ENCODE results near the gene ANKS1A. TPM values are rescaled to one million over a fixed set of nuclear protein-coding genes. Genes with fewer than 3 reads are reported as not detected.
"Not testable (repeated sequence)": the region's sequence is repeated elsewhere in the genome, so short reads cannot be mapped to it uniquely, and the experiment has no call there.

ANKS1A gene
- total RNA-seq, 2 donors from 2014 or later: 34.9 to 36.4 TPM

GRCh38 chr6:34897716-34898115 is 8.7 kb downstream of the ANKS1A start:
- no peak for DNase-seq
- 90% methylated on average over 1 of the region's 1 CpG; no CpG with 5 or more reads in 1 of the 2 experiments for WGBS, 2 experiments (ENCODE audit: insufficient coverage in 1 of 2, insufficient read length in 1 of 2)
- Mint-ChIP-seq H3K27ac (no peak overlapping the region), H3K4me1 (peaks cover 6% of the 10 kb centered on the region), H3K4me3 (no peak overlapping the region), H3K36me3 (ENCODE audit: low read depth) (no peaks in the 10 kb centered on the region), H3K27me3 (ENCODE audit: insufficient read depth) (no peaks in the 10 kb centered on the region), H3K9me3 (no peaks in the 10 kb centered on the region)
- Histone ChIP-seq H3K27ac (ENCODE audit: low read depth, low read length) (no peak overlapping the region), H3K4me1 (ENCODE audit: control insufficient read depth, insufficient read depth, low read length) (no peaks in the 10 kb centered on the region), H3K4me3 (ENCODE audit: low read length) (no peak overlapping the region), H3K36me3 (ENCODE audit: control insufficient read depth, insufficient read depth, low read length) (no peaks in the 10 kb centered on the region), H3K9ac (ENCODE audit: extremely low read depth, low read length, poor library complexity, severe bottlenecking) (no peak overlapping the region), H3K27me3 (ENCODE audit: control insufficient read depth, insufficient read depth, low read length, poor library complexity, severe bottlenecking) (no peaks in the 10 kb centered on the region), H3K9me3 (ENCODE audit: control insufficient read depth, low read length) (no peaks in the 10 kb centered on the region)
- TF ChIP-seq, protein P1, sequence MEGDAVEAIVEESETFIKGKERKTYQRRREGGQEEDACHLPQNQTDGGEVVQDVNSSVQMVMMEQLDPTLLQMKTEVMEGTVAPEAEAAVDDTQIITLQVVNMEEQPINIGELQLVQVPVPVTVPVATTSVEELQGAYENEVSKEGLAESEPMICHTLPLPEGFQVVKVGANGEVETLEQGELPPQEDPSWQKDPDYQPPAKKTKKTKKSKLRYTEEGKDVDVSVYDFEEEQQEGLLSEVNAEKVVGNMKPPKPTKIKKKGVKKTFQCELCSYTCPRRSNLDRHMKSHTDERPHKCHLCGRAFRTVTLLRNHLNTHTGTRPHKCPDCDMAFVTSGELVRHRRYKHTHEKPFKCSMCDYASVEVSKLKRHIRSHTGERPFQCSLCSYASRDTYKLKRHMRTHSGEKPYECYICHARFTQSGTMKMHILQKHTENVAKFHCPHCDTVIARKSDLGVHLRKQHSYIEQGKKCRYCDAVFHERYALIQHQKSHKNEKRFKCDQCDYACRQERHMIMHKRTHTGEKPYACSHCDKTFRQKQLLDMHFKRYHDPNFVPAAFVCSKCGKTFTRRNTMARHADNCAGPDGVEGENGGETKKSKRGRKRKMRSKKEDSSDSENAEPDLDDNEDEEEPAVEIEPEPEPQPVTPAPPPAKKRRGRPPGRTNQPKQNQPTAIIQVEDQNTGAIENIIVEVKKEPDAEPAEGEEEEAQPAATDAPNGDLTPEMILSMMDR (conservative IDR thresholded peaks at IDR 0.05): no peak

- not testable (repeated sequence) for H3K4me3 Mint-ChIP-seq; H3K27me3 Mint-ChIP-seq (ENCODE audit: insufficient read depth); H3K9me3 Mint-ChIP-seq; H3K36me3 ChIP-seq (ENCODE audit: control insufficient read depth, insufficient read depth, low read length); H3K27ac Mint-ChIP-seq; H3K4me1 ChIP-seq (ENCODE audit: control insufficient read depth, insufficient read depth, low read length); H3K9ac ChIP-seq (ENCODE audit: extremely low read depth, low read length, poor library complexity, severe bottlenecking); H3K4me3 ChIP-seq (ENCODE audit: low read length); H3K27me3 ChIP-seq (ENCODE audit: control insufficient read depth, insufficient read depth, low read length, poor library complexity, severe bottlenecking); H3K9me3 ChIP-seq (ENCODE audit: control insufficient read depth, low read length); H3K27ac ChIP-seq (ENCODE audit: low read depth, low read length); DNase-seq; H3K36me3 Mint-ChIP-seq (ENCODE audit: low read depth); H3K4me1 Mint-ChIP-seq
- 86% methylated on average over 1 of the region's 1 CpG; no CpG with 5 or more reads in 1 of the 2 experiments for WGBS, 2 experiments (ENCODE audit: insufficient coverage in 1 of 2, insufficient read length in 1 of 2)
Measured at GRCh38 chr6:34899748-34900147, 10.7 kb downstream of the ANKS1A start.

DNA sequence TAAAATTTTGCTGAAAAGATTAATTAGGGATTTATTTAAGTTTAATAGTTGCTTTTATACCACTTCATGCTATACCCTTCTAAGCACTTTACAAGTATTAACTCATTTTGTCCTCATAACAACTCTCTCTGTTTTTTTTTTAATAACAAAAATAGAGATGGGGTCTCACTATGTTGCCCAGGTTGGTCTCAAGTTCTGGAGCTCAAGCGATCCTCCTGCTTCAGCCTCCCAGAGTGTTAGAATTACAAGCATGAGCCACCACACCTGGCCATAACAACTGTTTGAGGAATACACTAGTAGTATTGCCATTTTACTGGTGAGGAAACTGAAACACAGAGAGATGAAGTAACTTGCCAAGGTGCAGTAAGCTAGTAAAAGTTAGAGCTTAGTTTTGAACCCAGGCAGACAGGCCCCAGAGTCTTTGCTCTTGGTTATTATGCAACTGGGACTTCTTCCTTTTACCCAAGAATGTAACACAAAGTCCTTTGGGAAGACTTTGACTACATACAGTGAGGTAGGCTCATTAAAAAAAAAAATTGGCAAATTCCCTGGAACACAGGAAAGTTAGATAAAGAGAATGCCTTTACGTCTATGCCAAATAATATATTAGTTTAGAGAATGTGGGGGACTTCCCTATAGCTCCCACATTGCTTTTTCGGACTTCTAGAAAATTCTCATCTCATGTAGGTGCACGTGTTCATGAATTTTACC is 11.4 kb downstream of the ANKS1A start:
- H3K4me1 ChIP-seq (ENCODE audit: control insufficient read depth, insufficient read depth, low read length): no peaks in the 10 kb centered on the region
- Mint-ChIP-seq H3K36me3 (ENCODE audit: low read depth) (peaks cover 8% of the 10 kb centered on the region), H3K27me3 (ENCODE audit: insufficient read depth) (no peaks in the 10 kb centered on the region), H3K4me1 (peaks cover 6% of the 10 kb centered on the region), H3K4me3 (no peak overlapping the region), H3K9me3 (no peaks in the 10 kb centered on the region), H3K27ac (no peak overlapping the region)
- TF ChIP-seq, protein P1 (conservative IDR thresholded peaks at IDR 0.05): no peak
- H3K27ac ChIP-seq (ENCODE audit: low read depth, low read length): no peak overlapping the region
- H3K9me3 ChIP-seq (ENCODE audit: control insufficient read depth, low read length): no peaks in the 10 kb centered on the region
- WGBS, 2 experiments (ENCODE audit: insufficient coverage in 1 of 2, insufficient read length in 1 of 2): 94 to 100% methylated on average over 1 to 4 of the region's 4 CpGs
- no peaks in the 10 kb centered on the region for H3K36me3 ChIP-seq (ENCODE audit: control insufficient read depth, insufficient read depth, low read length)
- DNase-seq: no peak
- H3K27me3 ChIP-seq (ENCODE audit: control insufficient read depth, insufficient read depth, low read length, poor library complexity, severe bottlenecking): no peaks in the 10 kb centered on the region
- H3K4me3 ChIP-seq (ENCODE audit: low read length): no peak overlapping the region
- no peak overlapping the region for H3K9ac ChIP-seq (ENCODE audit: extremely low read depth, low read length, poor library complexity, severe bottlenecking)

Data from endodermal cell (in vitro differentiated cells).